Measurements from ENCODE around the gene PSEN2. TPM values are rescaled to one million over a fixed set of nuclear protein-coding genes. Genes with fewer than 3 reads are reported as not detected.

PSEN2 gene
- total and polyA plus RNA-seq, 2 donors (not counting 1 experiment from before 2014, with no cell fraction given), result 15.8 to 26.0 TPM

DNA sequence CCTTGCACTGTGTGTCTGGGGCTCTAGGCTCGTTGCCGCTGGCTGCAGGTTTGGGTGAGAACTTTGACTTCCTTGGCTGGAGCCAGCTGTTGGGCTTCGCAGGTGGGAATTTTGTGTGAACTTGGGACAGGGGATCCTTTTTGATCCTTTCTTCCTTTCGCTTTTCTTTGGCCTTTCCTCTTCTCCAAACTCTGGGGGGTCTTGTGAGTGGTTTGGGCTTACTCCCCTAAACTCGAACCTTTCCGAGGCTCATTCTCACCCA, 70.3 kb downstream of the PSEN2 start:
- Mint-ChIP-seq H3K27ac (peak overlapping the region; percentile 99), H3K27me3 (no peaks in the 10 kb centered on the region), H3K4me3 (peak overlapping the region; percentile 95), H3K9me3 (ENCODE audit: insufficient read depth) (no peaks in the 10 kb centered on the region), H3K4me1 (peaks cover 65% of the 10 kb centered on the region)
- Histone ChIP-seq H3K4me2 (replicated peaks; ENCODE audit: low read depth, low read length, poor library complexity, severe bottlenecking) (peak overlapping the region; percentile 80), H2AFZ (ENCODE audit: insufficient read depth, low read depth, low read length, poor library complexity, severe bottlenecking) (peak overlapping the region; percentile 99), H3K4me3 (ENCODE audit: control extremely low read depth in 1 of 5, extremely low read depth in 1 of 5, insufficient read depth in 1 of 5, low read depth in 2 of 5, low read length in 4 of 5) (peak overlapping the region; percentile 47 to 93 (median 90)), H3K79me2 (ENCODE audit: control insufficient read depth, insufficient read depth, low read length) (peaks cover 56% of the 10 kb centered on the region), H3K9ac (ENCODE audit: low read length) (peak overlapping the region; percentile 89), H4K20me1 (ENCODE audit: control insufficient read depth, insufficient read depth, low read length, poor library complexity, severe bottlenecking) (peaks cover 51% of the 10 kb centered on the region), H3K36me3 (replicated peaks in 1 of 2; ENCODE audit: control extremely low read depth in 1 of 2, control insufficient read depth in 1 of 2, extremely low read depth in 1 of 2, insufficient read depth in 2 of 2, low read length in 1 of 2) (no peaks in the 10 kb centered on the region), H3K27me3 (replicated peaks in 1 of 4; ENCODE audit: control extremely low read depth in 1 of 4, control insufficient read depth in 3 of 4, insufficient read depth in 4 of 4, low read length in 3 of 4) (no peaks in the 10 kb centered on the region), H3K27ac (ENCODE audit: low read length in 2 of 2) (peak overlapping the region in 1 of 2 donors; percentile 77), H3K4me1 (ENCODE audit: control insufficient read depth in 2 of 2, insufficient read depth in 2 of 2, low read length in 2 of 2) (peaks cover 27 to 35% of the 10 kb centered on the region in 2 donors), H3K9me3 (ENCODE audit: control extremely low read depth in 1 of 3, control insufficient read depth in 2 of 3, insufficient read depth in 1 of 3, low read length in 2 of 3) (peaks cover 0 to 2% (median 0%) of the 10 kb centered on the region in 3 donors)
- WGBS (ENCODE audit: insufficient coverage), result 25% methylated on average over 2 of the region's 6 CpGs
- intact Hi-C loops (cut with micrococcal nuclease), result loop anchor here (1.0 to 2.0 kb wide), 4 partner anchors 58 to 314 kb away; partner anchors contain the start of gene PSEN2
- POLR2A ChIA-PET, result interaction anchor here (1.2 to 1.5 kb wide), 2 partner anchors 58 to 535 kb away, joined by 3 read pairs; no protein-coding TSS in a partner anchor
- TF ChIP-seq, protein P1, sequence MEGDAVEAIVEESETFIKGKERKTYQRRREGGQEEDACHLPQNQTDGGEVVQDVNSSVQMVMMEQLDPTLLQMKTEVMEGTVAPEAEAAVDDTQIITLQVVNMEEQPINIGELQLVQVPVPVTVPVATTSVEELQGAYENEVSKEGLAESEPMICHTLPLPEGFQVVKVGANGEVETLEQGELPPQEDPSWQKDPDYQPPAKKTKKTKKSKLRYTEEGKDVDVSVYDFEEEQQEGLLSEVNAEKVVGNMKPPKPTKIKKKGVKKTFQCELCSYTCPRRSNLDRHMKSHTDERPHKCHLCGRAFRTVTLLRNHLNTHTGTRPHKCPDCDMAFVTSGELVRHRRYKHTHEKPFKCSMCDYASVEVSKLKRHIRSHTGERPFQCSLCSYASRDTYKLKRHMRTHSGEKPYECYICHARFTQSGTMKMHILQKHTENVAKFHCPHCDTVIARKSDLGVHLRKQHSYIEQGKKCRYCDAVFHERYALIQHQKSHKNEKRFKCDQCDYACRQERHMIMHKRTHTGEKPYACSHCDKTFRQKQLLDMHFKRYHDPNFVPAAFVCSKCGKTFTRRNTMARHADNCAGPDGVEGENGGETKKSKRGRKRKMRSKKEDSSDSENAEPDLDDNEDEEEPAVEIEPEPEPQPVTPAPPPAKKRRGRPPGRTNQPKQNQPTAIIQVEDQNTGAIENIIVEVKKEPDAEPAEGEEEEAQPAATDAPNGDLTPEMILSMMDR (IDR thresholded peaks at IDR 0.05), result no peak
- TF ChIP-seq EZH2 (IDR thresholded peaks at IDR 0.05; ENCODE audit: borderline replicate concordance, insufficient read depth, low read depth, low read length, poor library complexity, severe bottlenecking), result no peak
- no peak for ATAC-seq (ENCODE audit: low read depth)
- CTCF ChIA-PET, result interaction anchor here (0.9 to 1.6 kb wide), 4 partner anchors 11 to 70 kb away, joined by 3 to 5 read pairs (median 3); partner anchors contain the start of gene PSEN2
- no peak for DNase-seq

DNA sequence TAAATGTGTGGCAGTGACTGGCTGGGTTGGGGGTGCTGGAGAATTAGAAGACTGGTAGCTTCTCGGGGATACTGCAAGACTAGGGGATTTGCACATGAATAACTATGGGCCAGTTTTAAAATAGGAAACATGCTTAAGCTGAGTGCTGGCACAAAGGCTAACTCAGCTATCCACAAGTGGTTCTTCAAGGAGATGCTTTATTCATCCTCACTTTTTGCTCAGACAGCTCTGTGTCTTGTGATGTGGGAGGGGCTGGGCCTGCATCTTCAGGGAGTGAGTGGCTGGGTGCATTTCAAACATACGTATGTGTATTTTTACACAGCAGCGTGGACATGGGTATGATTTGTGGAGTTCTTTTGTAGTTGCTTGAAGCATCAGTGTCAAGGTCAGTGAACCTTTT, 72.0 kb downstream of the PSEN2 start:
- Mint-ChIP-seq H3K9me3 (ENCODE audit: insufficient read depth) (no peaks in the 10 kb centered on the region), H3K27me3 (no peaks in the 10 kb centered on the region), H3K27ac (no peak overlapping the region), H3K4me3 (peak overlapping the region; percentile 95), H3K4me1 (peaks cover 73% of the 10 kb centered on the region)
- no peak for DNase-seq
- Histone ChIP-seq H3K9me3 (ENCODE audit: control extremely low read depth in 1 of 3, control insufficient read depth in 2 of 3, insufficient read depth in 1 of 3, low read length in 2 of 3) (no peaks in the 10 kb centered on the region), H3K79me2 (ENCODE audit: control insufficient read depth, insufficient read depth, low read length) (peaks cover 73% of the 10 kb centered on the region), H3K4me2 (replicated peaks; ENCODE audit: low read depth, low read length, poor library complexity, severe bottlenecking) (peak overlapping the region; percentile 80), H3K4me1 (ENCODE audit: control insufficient read depth in 2 of 2, insufficient read depth in 2 of 2, low read length in 2 of 2) (peaks cover 27 to 35% of the 10 kb centered on the region in 2 donors), H3K27me3 (replicated peaks in 1 of 4; ENCODE audit: control extremely low read depth in 1 of 4, control insufficient read depth in 3 of 4, insufficient read depth in 4 of 4, low read length in 3 of 4) (no peaks in the 10 kb centered on the region), H3K9ac (ENCODE audit: low read length) (no peak overlapping the region), H3K4me3 (ENCODE audit: control extremely low read depth in 1 of 5, extremely low read depth in 1 of 5, insufficient read depth in 1 of 5, low read depth in 2 of 5, low read length in 4 of 5) (no peak overlapping the region), H4K20me1 (ENCODE audit: control insufficient read depth, insufficient read depth, low read length, poor library complexity, severe bottlenecking) (peaks cover 67% of the 10 kb centered on the region), H3K27ac (ENCODE audit: low read length in 2 of 2) (no peak overlapping the region), H2AFZ (ENCODE audit: insufficient read depth, low read depth, low read length, poor library complexity, severe bottlenecking) (no peak overlapping the region), H3K36me3 (replicated peaks in 1 of 2; ENCODE audit: control extremely low read depth in 1 of 2, control insufficient read depth in 1 of 2, extremely low read depth in 1 of 2, insufficient read depth in 2 of 2, low read length in 1 of 2) (no peaks in the 10 kb centered on the region)
- TF ChIP-seq, protein P1 (IDR thresholded peaks at IDR 0.05), result no peak
- no peak for TF ChIP-seq EZH2 (IDR thresholded peaks at IDR 0.05; ENCODE audit: borderline replicate concordance, insufficient read depth, low read depth, low read length, poor library complexity, severe bottlenecking)
- intact Hi-C loops (cut with micrococcal nuclease), result no loop called here
- ChIA-PET CTCF (no interaction called here), POLR2A (no interaction called here)
- WGBS (ENCODE audit: insufficient coverage), result 79% methylated on average over 3 of the region's 3 CpGs
- no peak for ATAC-seq (ENCODE audit: low read depth)

All from B cell (primary cell).